SK-N-SH (cell line): ENCODE measurements around the gene SLIT1. TPM values are rescaled to one million over a fixed set of nuclear protein-coding genes. Genes with fewer than 3 reads are reported as not detected.

Source experiments
- CTCF ChIA-PET: fragments of 300-600, 350-600 bp; formaldehyde crosslinking; extraction: SDS; loops from one replicate; lab custom pipeline; 2021; lab: Yijun Ruan, JAX
- POLR2A ChIA-PET: fragments of 350-600 bp; sonication (Branson Sonifier 250); formaldehyde crosslinking; extraction: SDS; loops from one replicate; lab custom pipeline; 2020; ENCODE audit warnings: antibody characterized with exemption, inconsistent platforms; lab: Yijun Ruan, JAX
- DNase-seq: peaks from one replicate; pipeline ENCODE4 v3.0.0; 2012
- H2AFZ ChIP-seq: fragments of 200-600 bp; sonication (generic); 2 replicates; pipeline ENCODE4 v1.8.1; 2016; ENCODE audit warnings: antibody characterized with exemption, mild to moderate bottlenecking, low read depth
- H3F3A ChIP-seq: fragments of 200-600 bp; sonication (generic); replicated peaks from 2 replicates; pipeline ENCODE3; 2016; ENCODE audit warnings: antibody characterized with exemption, mild to moderate bottlenecking; ENCODE audit not compliant: insufficient read depth
- H3K27ac ChIP-seq, 2 experiments: fragments of 200-500 bp in 1 of 2; fragments of 200-600 bp in 1 of 2; sonication (Bioruptor generic) in 1 of 2; sonication (generic), shearing (Covaris generic) in 1 of 2; 2 replicates each; pipeline versions ENCODE4 v1.5.1 to v1.6.1; 2014 to 2016; ENCODE audit warnings: low read depth in 2 of 2, inconsistent platforms in 1 of 2, low read length in 1 of 2, mild to moderate bottlenecking in 1 of 2, mixed read lengths in 1 of 2
- H3K27me3 ChIP-seq: fragments of 200-600 bp; sonication (generic), shearing (Covaris generic); 2 replicates; pipeline ENCODE4 v1.6.1; 2016; ENCODE audit warnings: mixed run types; ENCODE audit not compliant: insufficient read depth
- H3K36me3 ChIP-seq, 2 experiments: fragments of 200-500 bp in 1 of 2; fragments of 200-600 bp in 1 of 2; sonication (Bioruptor generic) in 1 of 2; sonication (generic) in 1 of 2; replicated peaks in 1 of 2; 2 replicates each; pipeline versions ENCODE3 to v1.5.1; 2014 to 2016; ENCODE audit warnings: low read length in 1 of 2, mild to moderate bottlenecking in 1 of 2; ENCODE audit not compliant: insufficient read depth in 2 of 2, control insufficient read depth in 1 of 2
- H3K4me1 ChIP-seq, 2 experiments: fragments of 200-500 bp in 1 of 2; fragments of 200-600 bp in 1 of 2; sonication (Bioruptor generic) in 1 of 2; sonication (generic), shearing (Covaris generic) in 1 of 2; 2 replicates each; pipeline versions ENCODE4 v1.5.1 to v1.6.1; 2014 to 2016; ENCODE audit warnings: low read depth in 1 of 2, low read length in 1 of 2, mixed run types in 1 of 2; ENCODE audit not compliant: insufficient read depth in 2 of 2, control insufficient read depth in 1 of 2
- H3K4me2 ChIP-seq: fragments of 200-600 bp; sonication (generic), shearing (Covaris generic); 2 replicates; pipeline ENCODE4 v1.6.1; 2017; ENCODE audit warnings: mixed run types
- H3K4me3 ChIP-seq, 2 experiments: fragments of 200-500 bp in 1 of 2; fragments of 200-600 bp in 1 of 2; sonication (Bioruptor generic) in 1 of 2; sonication (generic), shearing (Covaris generic) in 1 of 2; 2 replicates each; pipeline versions ENCODE4 v1.5.1 to v1.8.1; 2014 to 2016; ENCODE audit warnings: low read depth in 2 of 2, inconsistent platforms in 1 of 2, low read length in 1 of 2, mild to moderate bottlenecking in 1 of 2, mixed read lengths in 1 of 2, moderate library complexity in 1 of 2
- H3K79me2 ChIP-seq: fragments of 200-600 bp; sonication (generic); 2 replicates; pipeline ENCODE4 v1.8.1; 2017; ENCODE audit warnings: mild to moderate bottlenecking; ENCODE audit not compliant: insufficient read depth
- H3K9ac ChIP-seq: fragments of 200-600 bp; sonication (generic); 2 replicates; pipeline ENCODE4 v1.6.1; 2017; ENCODE audit warnings: mixed run types
- H3K9me2 ChIP-seq: fragments of 200-600 bp; sonication (generic); 2 replicates; pipeline ENCODE4 v1.6.1; 2017; ENCODE audit warnings: mixed run types
- H3K9me3 ChIP-seq: fragments of 200-600 bp; sonication (generic); 2 replicates; pipeline ENCODE4 v1.6.1; 2017; ENCODE audit warnings: mixed run types, mild to moderate bottlenecking, moderate library complexity
- H4K20me1 ChIP-seq: fragments of 200-600 bp; sonication (generic); 2 replicates; pipeline ENCODE4 v1.6.1; 2017; ENCODE audit warnings: mild to moderate bottlenecking, mixed run types; ENCODE audit not compliant: insufficient read depth
- CHD2 ChIP-seq: fragments of 150-350 bp; IDR thresholded peaks from 2 replicates; pipeline ENCODE4 v1.6.1; 2018; ENCODE audit warnings: low read length; ENCODE audit not compliant: partially characterized antibody
- EP300 ChIP-seq, 2 experiments: IDR thresholded peaks; 2 replicates each; pipeline versions ENCODE4 v1.4.0 to v1.6.1; 2012; ENCODE audit warnings: borderline replicate concordance in 1 of 2, low read depth in 1 of 2, low read length in 1 of 2
- FOXJ3 ChIP-seq: sonication (generic); formaldehyde crosslinking; IDR thresholded peaks from 2 replicates; pipeline ENCODE4 v1.5.1; 2020; ENCODE audit warnings: mild to moderate bottlenecking, missing genetic modification reagents
- FOXM1 ChIP-seq: IDR thresholded peaks from 2 replicates; pipeline ENCODE4 v1.4.0; 2012; ENCODE audit warnings: low read depth, mild to moderate bottlenecking
- GATA2 ChIP-seq: sonication (generic); formaldehyde crosslinking; IDR thresholded peaks from 2 replicates; pipeline ENCODE4 v1.5.0; 2020; ENCODE audit warnings: mild to moderate bottlenecking, missing genetic modification reagents
- IRF3 ChIP-seq: fragments of 150-350 bp; IDR thresholded peaks from 2 replicates; pipeline ENCODE4 v1.6.1; 2016; ENCODE audit warnings: mild to moderate bottlenecking, low read depth, low read length
- MXI1 ChIP-seq: IDR thresholded peaks from 2 replicates; pipeline ENCODE4 v1.6.1; 2012; ENCODE audit warnings: mild to moderate bottlenecking, low read depth, low read length, improper control_type of control experiment
- PBX3 ChIP-seq: IDR thresholded peaks from 2 replicates; pipeline ENCODE4; 2012
- POLR2AphosphoS5 ChIP-seq: IDR thresholded peaks from 2 replicates; pipeline ENCODE4 v1.6.1; 2012; ENCODE audit warnings: low read depth, low read length
- RCOR1 ChIP-seq: fragments of 150-350 bp; IDR thresholded peaks from 2 replicates; pipeline ENCODE4 v1.6.1; 2017; ENCODE audit warnings: antibody characterized with exemption, low read length
- RFX5 ChIP-seq: IDR thresholded peaks from 2 replicates; pipeline ENCODE4 v1.6.1; 2012; ENCODE audit warnings: mild to moderate bottlenecking, improper control_type of control experiment, low read length
- SIN3A ChIP-seq: IDR thresholded peaks from 2 replicates; pipeline ENCODE4 v1.6.1; 2012; ENCODE audit warnings: low read depth, mild to moderate bottlenecking, low read length, moderate library complexity, borderline replicate concordance
- TAF1 ChIP-seq: IDR thresholded peaks from 2 replicates; pipeline ENCODE4 v1.6.1; 2012; ENCODE audit warnings: low read depth, mild to moderate bottlenecking, low read length, moderate library complexity, borderline replicate concordance
- TCF12 ChIP-seq: IDR thresholded peaks from 2 replicates; pipeline ENCODE4 v1.4.0; 2012
- USF1 ChIP-seq: IDR thresholded peaks from 2 replicates; pipeline ENCODE4 v1.4.0; 2012; ENCODE audit warnings: low read depth, borderline replicate concordance
- USF2 ChIP-seq: fragments of 150-350 bp; IDR thresholded peaks from 2 replicates; pipeline ENCODE4 v1.6.1; 2017; ENCODE audit warnings: antibody characterized with exemption, low read length, low read depth, borderline replicate concordance
- WGBS: methylation state at CpG from one replicate; pipeline ENCODE4 v1.1.6; 2017; ENCODE audit warnings: low lambda C conversion rate; 5-methylcytosine and 5-hydroxymethylcytosine counted together
- polyA plus RNA-seq, 3 experiments: library from polyadenylated mRNA; depleted of rRNA; stranded (reverse); fragments of >200 nt; gene quantifications; 2 replicates each; pipeline ENCODE4 v1.2.3, GENCODE V29; 2012
- TF ChIP-seq, protein P1 (sequence below): fragments of 200-600 bp; sonication (generic); IDR thresholded peaks from 2 replicates; pipeline ENCODE4 v1.6.1; 2017; ENCODE audit warnings: antibody characterized with exemption, mild to moderate bottlenecking, moderate library complexity

Gene SLIT1
- polyA plus RNA-seq, 1 of the 3 experiments (the other 2 are of a cell fraction) = 0.05 TPM

DNA sequence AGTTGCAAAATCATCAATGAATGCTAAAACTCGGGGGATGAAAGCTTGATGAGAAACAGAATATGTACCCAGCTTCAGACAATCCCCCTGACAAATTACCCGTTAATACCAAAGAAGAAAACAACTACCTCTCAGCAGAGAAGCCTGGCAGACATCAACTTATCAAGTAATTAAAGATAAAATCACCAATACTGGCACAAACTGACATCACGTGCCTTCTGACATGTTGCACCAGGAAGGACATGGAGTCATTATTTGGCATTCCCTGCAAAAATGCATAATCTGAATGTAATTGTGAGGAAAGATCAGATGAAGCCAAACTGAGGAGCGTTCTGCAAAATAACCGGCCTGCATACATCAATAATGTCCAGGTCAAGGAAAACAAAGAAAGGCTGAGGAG is 7.7 kb downstream of the SLIT1 start:
- Histone ChIP-seq H3K79me2 (no peaks in the 10 kb centered on the region), H3K27ac (peak overlapping the region in 1 of 2 experiments; percentile 97; a peak in 2 of 4 replicates), H2AFZ (no peak overlapping the region), H3K9ac (no peak overlapping the region), H3F3A (no peaks in the 10 kb centered on the region), H3K4me2 (no peak overlapping the region), H3K4me1 (peaks cover 0 to 61% of the 10 kb centered on the region in 2 experiments; a peak in 3 of 4 replicates), H4K20me1 (no peaks in the 10 kb centered on the region), H3K27me3 (peaks cover 39% of the 10 kb centered on the region; the same call in 1 of the 2 replicates), H3K36me3 (no peaks in the 10 kb centered on the region), H3K9me2 (no peaks in the 10 kb centered on the region), H3K9me3 (no peaks in the 10 kb centered on the region), H3K4me3 (no peak overlapping the region)
- peak; percentile 72 for DNase-seq
- no peak for TF ChIP-seq FOXM1
- TF ChIP-seq SIN3A = no peak
- TF ChIP-seq POLR2AphosphoS5 = no peak
- TF ChIP-seq RFX5 = 0 out of 2 replicates have a peak, but pooled peaks have one; percentile 24
- peak; percentile 68; the same call in 1 of the 2 replicates for TF ChIP-seq FOXJ3 (CRISPR knock-in tag)
- TF ChIP-seq GATA2 (CRISPR knock-in tag) = peak; percentile 95
- TF ChIP-seq USF1 = peak; percentile 63; the same call in 1 of the 2 replicates
- TF ChIP-seq RCOR1 = peak; percentile 88
- TF ChIP-seq USF2 = peak; percentile 53; the same call in 1 of the 2 replicates
- peak; percentile 79; the same call in 1 of the 2 replicates for TF ChIP-seq MXI1
- TF ChIP-seq CHD2 = peak; percentile 62
- peak in 1 of 2 experiments; percentile 93; a peak in 2 of 4 replicates for TF ChIP-seq EP300 (IDR thresholded peaks at IDR 0.05; ENCODE audit: borderline replicate concordance in 1 of 2, low read depth in 1 of 2, low read length in 1 of 2)
- TF ChIP-seq TCF12 = peak; percentile 41; the same call in 1 of the 2 replicates
- no peak for TF ChIP-seq PBX3
- no peak for TF ChIP-seq IRF3
- TF ChIP-seq TAF1 = no peak
- TF ChIP-seq, protein P1, sequence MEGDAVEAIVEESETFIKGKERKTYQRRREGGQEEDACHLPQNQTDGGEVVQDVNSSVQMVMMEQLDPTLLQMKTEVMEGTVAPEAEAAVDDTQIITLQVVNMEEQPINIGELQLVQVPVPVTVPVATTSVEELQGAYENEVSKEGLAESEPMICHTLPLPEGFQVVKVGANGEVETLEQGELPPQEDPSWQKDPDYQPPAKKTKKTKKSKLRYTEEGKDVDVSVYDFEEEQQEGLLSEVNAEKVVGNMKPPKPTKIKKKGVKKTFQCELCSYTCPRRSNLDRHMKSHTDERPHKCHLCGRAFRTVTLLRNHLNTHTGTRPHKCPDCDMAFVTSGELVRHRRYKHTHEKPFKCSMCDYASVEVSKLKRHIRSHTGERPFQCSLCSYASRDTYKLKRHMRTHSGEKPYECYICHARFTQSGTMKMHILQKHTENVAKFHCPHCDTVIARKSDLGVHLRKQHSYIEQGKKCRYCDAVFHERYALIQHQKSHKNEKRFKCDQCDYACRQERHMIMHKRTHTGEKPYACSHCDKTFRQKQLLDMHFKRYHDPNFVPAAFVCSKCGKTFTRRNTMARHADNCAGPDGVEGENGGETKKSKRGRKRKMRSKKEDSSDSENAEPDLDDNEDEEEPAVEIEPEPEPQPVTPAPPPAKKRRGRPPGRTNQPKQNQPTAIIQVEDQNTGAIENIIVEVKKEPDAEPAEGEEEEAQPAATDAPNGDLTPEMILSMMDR = no peak
- WGBS = 6% methylated on average over 5 of the region's 5 CpGs
- ChIA-PET CTCF (interaction anchor here (0.7 to 27.2 kb wide), 13 partner anchors 14 to 376 kb away, joined by 3 to 460 read pairs (median 4); no protein-coding TSS in a partner anchor), POLR2A (no interaction called here)
